ENCODE data around the gene ADM5.

Gene ADM5

GRCh38 chr19:49718511-49718910, 29.1 kb downstream of the ADM5 start:
- no peak for TF ChIP-seq CTCF (IDR thresholded peaks at IDR 0.05)

- no peak for TF ChIP-seq CTCF (IDR thresholded peaks at IDR 0.05)
Observed at GRCh38 chr19:49718991-49719390, 29.6 kb downstream of the ADM5 start.

- TF ChIP-seq CTCF (IDR thresholded peaks at IDR 0.05) = no peak
Observed at GRCh38 chr19:49727217-49728030, 38.0 kb downstream of the ADM5 start.

GRCh38 chr19:49730166-49730565, 40.8 kb downstream of the ADM5 start:
- TF ChIP-seq CTCF (IDR thresholded peaks at IDR 0.05) = no peak

- TF ChIP-seq CTCF (IDR thresholded peaks at IDR 0.05) = no peak
Observed at GRCh38 chr19:49738268-49738667, 48.9 kb downstream of the ADM5 start.

- TF ChIP-seq CTCF (IDR thresholded peaks at IDR 0.05) = no peak
Observed at GRCh38 chr19:49739098-49739497, 49.7 kb downstream of the ADM5 start.

GRCh38 chr19:49739933-49740332, 50.5 kb downstream of the ADM5 start:
- TF ChIP-seq CTCF (IDR thresholded peaks at IDR 0.05) = no peak

All from LNCAP (cell line).